Measurements from ENCODE around the gene RNF223. TPM values are rescaled to one million over a fixed set of nuclear protein-coding genes. Genes with fewer than 3 reads are reported as not detected.

Gene RNF223
- total RNA-seq, 4 donors from 2014 or later, result not detected

- TF ChIP-seq CTCF (IDR thresholded peaks at IDR 0.05) (peak in 3 of 4 experiments; percentile 10 to 45 (median 30)), POLR2A (IDR thresholded peaks at IDR 0.05) (no peak)
These were observed 33.8 kb downstream of the RNF223 start for GRCh38 chr1:1040004-1040991.

GRCh38 chr1:1039145-1039910, 34.8 kb downstream of the RNF223 start:
- Histone ChIP-seq H3K27ac (no peak overlapping the region), H3K36me3 (no peaks in the 10 kb centered on the region), H3K4me3 (no peak overlapping the region), H3K27me3 (peaks cover 0 to under 1% of the 10 kb centered on the region in 2 donors), H3K9me3 (no peaks in the 10 kb centered on the region), H3K4me1 (peaks cover 9 to 12% of the 10 kb centered on the region in 2 donors)
- TF ChIP-seq POLR2A (IDR thresholded peaks at IDR 0.05) (no peak), CTCF (IDR thresholded peaks at IDR 0.05) (no peak)
- no peak for DNase-seq
- intact Hi-C loops (cut with DNase I; ENCODE audit: low total_unique reads), result no loop called here

More at GRCh38 chr1:1040004-1040991, 33.8 kb downstream of the RNF223 start:
- H3K27ac ChIP-seq, result no peak overlapping the region
- peak; percentile 71 for DNase-seq
- peaks cover 9 to 11% of the 10 kb centered on the region in 2 donors for H3K4me1 ChIP-seq
- intact Hi-C loops (cut with DNase I; ENCODE audit: low total_unique reads), result no loop called here
- H3K9me3 ChIP-seq, result no peaks in the 10 kb centered on the region
- H3K36me3 ChIP-seq, result no peaks in the 10 kb centered on the region
- no peaks in the 10 kb centered on the region for H3K27me3 ChIP-seq
- H3K4me3 ChIP-seq, result peak overlapping the region; percentile 24 to 34

GRCh38 chr1:1038694-1039093, 35.4 kb downstream of the RNF223 start:
- TF ChIP-seq CTCF (IDR thresholded peaks at IDR 0.05), result no peak
- TF ChIP-seq POLR2A (IDR thresholded peaks at IDR 0.05), result no peak
- peaks cover 0 to 7% of the 10 kb centered on the region in 2 donors for H3K27me3 ChIP-seq
- H3K27ac ChIP-seq, result no peak overlapping the region
- H3K36me3 ChIP-seq, result no peaks in the 10 kb centered on the region
- no peaks in the 10 kb centered on the region for H3K9me3 ChIP-seq
- H3K4me3 ChIP-seq, result no peak overlapping the region
- intact Hi-C loops (cut with DNase I; ENCODE audit: low total_unique reads), result no loop called here
- no peak for DNase-seq
- peaks cover 9 to 19% of the 10 kb centered on the region in 2 donors for H3K4me1 ChIP-seq

- Histone ChIP-seq H3K9me3 (no peaks in the 10 kb centered on the region), H3K4me3 (no peak overlapping the region), H3K36me3 (no peaks in the 10 kb centered on the region), H3K27ac (no peak overlapping the region), H3K27me3 (peaks cover 0 to 8% of the 10 kb centered on the region in 2 donors), H3K4me1 (peaks cover 9 to 28% of the 10 kb centered on the region in 2 donors)
- intact Hi-C loops (cut with DNase I; ENCODE audit: low total_unique reads), result no loop called here
- TF ChIP-seq CTCF (IDR thresholded peaks at IDR 0.05) (no peak), POLR2A (IDR thresholded peaks at IDR 0.05) (no peak)
- DNase-seq, result no peak
These were observed 36.5 kb downstream of the RNF223 start for GRCh38 chr1:1037366-1038327.
